Fibroblast of skin of scalp (primary cell): ENCODE data around the gene PALM3. TPM values are rescaled to one million over a fixed set of nuclear protein-coding genes. Genes with fewer than 3 reads are reported as not detected.

ENCODE experiments used
- DNase-seq: peaks from one replicate; pipeline ENCODE4 v3.0.0-alpha.2; 2013
- polyA plus RNA-seq, 2 experiments: library from polyadenylated mRNA; unstranded; fragments of 120-200 nt; gene quantifications; one replicate each; pipeline ENCODE4 v1.2.1, GENCODE V29; 2013; ENCODE audit not compliant: insufficient read length in 2 of 2

The PALM3 gene
- 1.7 TPM for polyA plus RNA-seq (2013, experiment 1 of 2; ENCODE audit: insufficient read length)
- polyA plus RNA-seq (2013, experiment 2 of 2; ENCODE audit: insufficient read length) = 2.5 TPM

GRCh38 chr19:14061751-14062557 is at the start of gene PALM3:
Gene PALM3 (minus strand): TSS chr19:14062076. CDS start chr19:14061980, 96 bp downstream.
- DNase-seq = no peak

- no peak for DNase-seq
Measured at GRCh38 chr19:14111486-14111885, 49.6 kb upstream of the PALM3 start.

- no peak for DNase-seq
Measured at GRCh38 chr19:14110650-14111049, 48.8 kb upstream of the PALM3 start.

GRCh38 chr19:14107581-14108461 is 45.9 kb upstream of the PALM3 start:
- no peak for DNase-seq

- DNase-seq = no peak
Measured at GRCh38 chr19:14106840-14107239, 45.0 kb upstream of the PALM3 start.

- no peak for DNase-seq
Measured at GRCh38 chr19:14105680-14106079, 43.8 kb upstream of the PALM3 start.

GRCh38 chr19:14103310-14103709 is 41.4 kb upstream of the PALM3 start:
- no peak for DNase-seq

- DNase-seq = no peak
Measured at GRCh38 chr19:14102756-14103155, 40.9 kb upstream of the PALM3 start.

GRCh38 chr19:14102102-14102696 is 40.3 kb upstream of the PALM3 start:
- no peak for DNase-seq

GRCh38 chr19:14101003-14101545 is 39.2 kb upstream of the PALM3 start:
- DNase-seq = no peak

GRCh38 chr19:14097532-14098151 is 35.8 kb upstream of the PALM3 start:
- DNase-seq = no peak

- no peak for DNase-seq
Measured at GRCh38 chr19:14096272-14096992, 34.6 kb upstream of the PALM3 start.

GRCh38 chr19:14094854-14095253 is 33.0 kb upstream of the PALM3 start:
- DNase-seq = no peak

- DNase-seq = no peak
Measured at GRCh38 chr19:14093117-14093823, 31.4 kb upstream of the PALM3 start.

GRCh38 chr19:14091813-14092462 is 30.1 kb upstream of the PALM3 start:
- no peak for DNase-seq

- DNase-seq = peak; percentile 72
Measured at GRCh38 chr19:14091081-14091812, 29.4 kb upstream of the PALM3 start.

- peak; percentile 95 for DNase-seq
Measured at GRCh38 chr19:14090509-14091080, 28.7 kb upstream of the PALM3 start, which contains the start of gene SAMD1. Gene SAMD1 (minus strand): TSS chr19:14090751.

- peak; percentile 61 for DNase-seq
Measured at GRCh38 chr19:14089662-14090508, 28.0 kb upstream of the PALM3 start.
